ENCODE data around the gene DIS3L2. TPM values are rescaled to one million over a fixed set of nuclear protein-coding genes. Genes with fewer than 3 reads are reported as not detected.

The DIS3L2 gene
- total and polyA plus RNA-seq, 2 of the 8 experiments (the other 6 are each of a cell fraction or from before 2014, with no cell fraction given): 11.5 to 21.6 TPM

- Histone ChIP-seq H3K56ac (replicated peaks; ENCODE audit: insufficient read length, low read depth, low read length) (no peak overlapping the region), H4K5ac (ENCODE audit: insufficient read length, low read depth, low read length) (no peak overlapping the region), H3K14ac (ENCODE audit: insufficient read length) (no peak overlapping the region), H3K18ac (ENCODE audit: extremely low read depth, low read length) (no peak overlapping the region), H4K8ac (ENCODE audit: extremely low read depth, insufficient read depth, low read length) (no peak overlapping the region), H3K4me3 (ENCODE audit: extremely low read depth in 1 of 4, insufficient read depth in 2 of 4, low read depth in 3 of 4, low read length in 4 of 4) (no peak overlapping the region), H3K36me3 (ENCODE audit: control insufficient read depth in 2 of 4, insufficient read depth in 4 of 4, low read length in 3 of 4) (peaks cover 0 to 4% (median 0%) of the 10 kb centered on the region in 4 experiments; a peak in 3 of 8 replicates), H2BK15ac (ENCODE audit: low read length) (no peak overlapping the region), H2AFZ (ENCODE audit: low read length) (no peak overlapping the region), H2BK12ac (ENCODE audit: low read depth, low read length) (no peak overlapping the region), H3K9ac (replicated peaks in 1 of 4; ENCODE audit: extremely low read depth in 1 of 4, low read depth in 3 of 4, low read length in 3 of 4) (no peak overlapping the region), H2BK120ac (replicated peaks; ENCODE audit: low read depth, low read length) (no peak overlapping the region), H3K23ac (ENCODE audit: insufficient read length) (no peak overlapping the region), H3K9me3 (ENCODE audit: insufficient read depth in 2 of 2, low read depth in 1 of 2, low read length in 1 of 2) (no peaks in the 10 kb centered on the region), H4K20me1 (replicated peaks in 1 of 2; ENCODE audit: control insufficient read depth in 1 of 2, insufficient read depth in 2 of 2, low read length in 2 of 2) (no peaks in the 10 kb centered on the region), H3K4me2 (ENCODE audit: insufficient read depth in 1 of 2, low read depth in 2 of 2, low read length in 2 of 2) (no peak overlapping the region), H3K27ac (ENCODE audit: low read depth, low read length) (no peak overlapping the region), H3K79me1 (ENCODE audit: low read depth, low read length) (no peaks in the 10 kb centered on the region), H3K4ac (replicated peaks; ENCODE audit: insufficient read length, low read depth, low read length) (no peak overlapping the region), H2BK20ac (ENCODE audit: low read length) (no peak overlapping the region), H4K91ac (replicated peaks; ENCODE audit: insufficient read length, low read length) (no peak overlapping the region), H3K23me2 (ENCODE audit: low read depth, low read length) (no peaks in the 10 kb centered on the region), H2AK5ac (ENCODE audit: low read depth, low read length) (no peak overlapping the region), H3K79me2 (ENCODE audit: control insufficient read depth in 1 of 2, insufficient read depth in 2 of 2, low read length in 2 of 2) (no peaks in the 10 kb centered on the region), H3K4me1 (replicated peaks in 1 of 4; ENCODE audit: control insufficient read depth in 3 of 4, insufficient read depth in 4 of 4, low read length in 3 of 4) (0 out of 7 replicates have a peak, but pooled peaks cover 0 to 2% (median 0%) of the 10 kb centered on the region in 4 experiments), H3K27me3 (replicated peaks in 1 of 4; ENCODE audit: control insufficient read depth in 3 of 4, extremely low read depth in 1 of 4, insufficient read depth in 3 of 4, low read length in 3 of 4) (no peaks in the 10 kb centered on the region), H2BK5ac (ENCODE audit: low read depth, low read length) (no peak overlapping the region)
- TF ChIP-seq KDM1A (IDR thresholded peaks at IDR 0.05; ENCODE audit: borderline replicate concordance, low read length) (no peak), E2F6 (IDR thresholded peaks at IDR 0.05) (no peak), SUZ12 (IDR thresholded peaks at IDR 0.05; ENCODE audit: low read length) (no peak), SP1 (IDR thresholded peaks at IDR 0.05; ENCODE audit: low read depth, low read length) (no peak), MAFK (IDR thresholded peaks at IDR 0.05; ENCODE audit: low read depth, low read length) (no peak), NRF1 (IDR thresholded peaks at IDR 0.05; ENCODE audit: low read depth, low read length) (no peak), TCF12 (IDR thresholded peaks at IDR 0.05; ENCODE audit: low read depth, low read length) (no peak), RFX5 (IDR thresholded peaks at IDR 0.05; ENCODE audit: borderline replicate concordance, low read depth, low read length) (no peak), SIN3A (conservative IDR thresholded peaks at IDR 0.05 in 1 of 2, IDR thresholded peaks at IDR 0.05 in 1 of 2; ENCODE audit: low read depth in 1 of 2, low read length in 2 of 2) (no peak), RNF2 (IDR thresholded peaks at IDR 0.05; ENCODE audit: borderline replicate concordance, low read depth, low read length, missing control alignments, poor library complexity, severe bottlenecking) (no peak), POLR2AphosphoS5 (IDR thresholded peaks at IDR 0.05; ENCODE audit: low read depth, low read length) (no peak), CHD2 (IDR thresholded peaks at IDR 0.05; ENCODE audit: low read length) (no peak)
- CTCF ChIA-PET (ENCODE audit: partially characterized antibody): interaction anchor here (0.8 to 1.3 kb wide), 6 partner anchors 11 to 120 kb away, joined by 3 to 4 read pairs (median 3); no protein-coding TSS in a partner anchor
- no peak for DNase-seq (ENCODE audit: low read depth in 1 of 2, low spot score in 2 of 2)
- POLR2A ChIA-PET (ENCODE audit: partially characterized antibody): no interaction called here
- FAIRE-seq: no peak
- WGBS, 2 experiments (ENCODE audit: extremely low coverage in 1 of 2, insufficient coverage in 1 of 2, insufficient read length in 1 of 2, insufficient replicate concordance in 2 of 2, low coverage in 1 of 2, low lambda C conversion rate in 2 of 2, missing lambda C conversion rate in 1 of 2): 90% methylated on average over 2 of the region's 2 CpGs; no CpG with 5 or more reads in 1 of the 2 experiments
These were observed 66.6 kb downstream of the DIS3L2 start for GRCh38 chr2:232028071-232028470.

All from H1 (cell line).